VCaP (cell line): ENCODE measurements around the gene APBB3.
"Not testable (repeated sequence)": the region's sequence is repeated elsewhere in the genome, so short reads cannot be mapped to it uniquely, and the experiment has no call there.

Experiments used
- H3K27ac ChIP-seq: fragments of 450-650 bp; 2 replicates; pipeline ENCODE4 v1.5.1; 2017
- TF ChIP-seq, protein P1 (sequence below): fragments of 450-650 bp; conservative IDR thresholded peaks from 2 replicates; pipeline ENCODE4 v1.5.1; 2017; ENCODE audit warnings: mild to moderate bottlenecking, moderate library complexity

Gene APBB3

GRCh38 chr5:140590861-140591260, 26.5 kb upstream of the APBB3 start:
- TF ChIP-seq, protein P1, sequence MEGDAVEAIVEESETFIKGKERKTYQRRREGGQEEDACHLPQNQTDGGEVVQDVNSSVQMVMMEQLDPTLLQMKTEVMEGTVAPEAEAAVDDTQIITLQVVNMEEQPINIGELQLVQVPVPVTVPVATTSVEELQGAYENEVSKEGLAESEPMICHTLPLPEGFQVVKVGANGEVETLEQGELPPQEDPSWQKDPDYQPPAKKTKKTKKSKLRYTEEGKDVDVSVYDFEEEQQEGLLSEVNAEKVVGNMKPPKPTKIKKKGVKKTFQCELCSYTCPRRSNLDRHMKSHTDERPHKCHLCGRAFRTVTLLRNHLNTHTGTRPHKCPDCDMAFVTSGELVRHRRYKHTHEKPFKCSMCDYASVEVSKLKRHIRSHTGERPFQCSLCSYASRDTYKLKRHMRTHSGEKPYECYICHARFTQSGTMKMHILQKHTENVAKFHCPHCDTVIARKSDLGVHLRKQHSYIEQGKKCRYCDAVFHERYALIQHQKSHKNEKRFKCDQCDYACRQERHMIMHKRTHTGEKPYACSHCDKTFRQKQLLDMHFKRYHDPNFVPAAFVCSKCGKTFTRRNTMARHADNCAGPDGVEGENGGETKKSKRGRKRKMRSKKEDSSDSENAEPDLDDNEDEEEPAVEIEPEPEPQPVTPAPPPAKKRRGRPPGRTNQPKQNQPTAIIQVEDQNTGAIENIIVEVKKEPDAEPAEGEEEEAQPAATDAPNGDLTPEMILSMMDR = no peak
- H3K27ac ChIP-seq = no peak overlapping the region

- H3K27ac ChIP-seq = no peak overlapping the region
- TF ChIP-seq, protein P1 = no peak
These were observed 24.1 kb upstream of the APBB3 start for GRCh38 chr5:140588311-140589070.

GRCh38 chr5:140587495-140587894, 23.1 kb upstream of the APBB3 start:
- TF ChIP-seq, protein P1 = no peak
- no peak overlapping the region for H3K27ac ChIP-seq

DNA sequence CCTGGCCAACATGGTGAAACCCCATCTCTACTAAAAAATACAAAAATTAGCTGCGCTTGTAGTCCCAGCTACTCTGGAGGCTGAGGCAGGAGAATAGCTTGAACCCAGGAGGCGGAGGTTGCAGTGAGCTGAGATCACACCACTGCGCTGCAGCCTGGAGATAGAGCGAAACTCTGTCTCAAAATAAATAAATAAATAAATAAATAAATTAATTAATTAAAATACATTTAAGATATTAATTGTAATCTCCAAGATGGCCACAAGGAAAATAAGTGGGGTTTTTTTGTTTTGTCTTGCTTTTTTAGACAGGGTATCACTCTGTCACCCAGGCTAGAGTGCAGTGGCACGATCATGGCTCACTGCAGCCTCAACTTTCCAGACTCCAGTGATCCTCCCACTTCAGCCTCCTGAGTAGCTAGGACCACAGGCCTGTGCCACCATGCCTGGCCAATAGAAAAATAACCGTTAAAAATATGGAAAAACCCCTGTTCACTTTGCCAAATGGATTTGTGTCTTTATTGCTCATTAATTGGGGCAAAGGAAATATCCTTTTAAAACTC, 14.9 kb upstream of the APBB3 start:
- not testable (repeated sequence) for H3K27ac ChIP-seq

GRCh38 chr5:140576776-140577201, 12.4 kb upstream of the APBB3 start:
- TF ChIP-seq, protein P1 = no peak
- H3K27ac ChIP-seq = no peak overlapping the region

DNA sequence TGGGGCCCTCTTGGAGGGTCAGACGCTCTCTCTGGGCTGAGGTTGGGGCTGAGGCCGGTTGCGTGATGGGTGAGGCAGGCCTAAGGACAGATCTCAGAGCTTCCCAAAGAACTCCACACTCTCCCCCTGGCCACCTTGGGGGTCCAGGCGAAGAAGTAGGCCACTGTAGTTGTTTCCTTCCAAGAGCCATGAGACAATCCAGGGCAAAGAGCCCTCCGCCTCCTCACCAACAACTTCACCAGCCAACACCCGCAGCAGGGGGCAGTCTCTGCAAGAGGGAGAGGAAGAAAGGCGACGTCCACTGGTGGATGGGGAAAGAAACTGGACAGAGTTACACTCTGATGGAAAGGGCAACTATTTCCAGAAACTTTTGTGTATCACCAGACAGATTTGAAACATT, 10.9 kb upstream of the APBB3 start:
- H3K27ac ChIP-seq = no peak overlapping the region
- TF ChIP-seq, protein P1 = peak; percentile 26; the same call in 1 of the 2 replicates

DNA sequence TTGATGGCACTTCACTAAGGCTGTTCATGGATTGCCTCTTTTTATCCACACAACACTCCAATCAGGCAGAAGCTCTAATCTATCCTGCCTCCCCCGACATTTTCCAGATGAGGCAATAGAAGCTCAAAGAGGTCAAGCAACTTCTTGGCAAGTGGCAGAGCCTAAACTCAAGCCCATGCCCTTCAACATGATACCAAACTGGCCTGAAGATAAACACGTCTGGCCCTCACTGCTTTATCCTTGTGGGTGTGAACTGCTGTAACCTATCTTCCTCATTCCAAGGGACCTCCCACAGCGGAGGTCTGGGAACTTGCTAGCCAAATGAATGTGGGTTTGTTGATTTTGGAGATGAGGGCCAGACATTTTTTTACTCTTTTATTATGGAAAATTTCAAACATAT, 9.8 kb upstream of the APBB3 start:
- H3K27ac ChIP-seq = no peak overlapping the region
- TF ChIP-seq, protein P1 = no peak

- TF ChIP-seq, protein P1 = no peak
- H3K27ac ChIP-seq = no peak overlapping the region
These were observed 9.3 kb upstream of the APBB3 start for GRCh38 chr5:140573683-140574082.
